Measurements from ENCODE around the gene SOX12.

Gene SOX12

DNA sequence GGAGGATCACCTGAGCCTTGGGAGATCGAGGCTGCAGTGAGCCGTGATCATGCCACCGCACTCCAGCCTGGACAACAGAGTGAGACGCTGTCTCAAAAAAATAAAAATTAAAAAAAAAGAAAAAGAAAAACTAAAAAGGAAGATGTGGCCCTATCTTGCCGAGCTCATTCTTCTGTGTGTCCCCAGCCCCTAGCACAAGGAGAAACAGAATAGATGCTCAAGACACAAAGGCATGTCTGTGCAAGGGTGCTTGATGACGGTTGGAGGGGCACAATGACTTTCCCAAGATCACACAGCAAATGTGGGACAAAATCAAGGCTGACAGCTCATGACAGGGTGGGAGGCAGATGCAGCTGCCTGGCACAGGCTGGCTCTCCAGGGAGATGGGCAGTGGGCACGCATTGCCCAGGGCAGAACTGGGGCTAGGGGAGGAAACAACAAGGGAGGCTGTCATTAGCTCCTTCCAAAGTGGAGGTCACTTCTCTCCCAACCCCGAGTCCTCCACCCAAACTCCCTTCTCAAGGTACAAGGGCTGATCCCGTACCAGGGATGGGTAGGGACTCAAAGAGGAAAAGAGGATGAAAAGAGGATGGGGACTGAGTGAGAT lies 20.8 kb downstream of the SOX12 start:
- H3K4me3 ChIP-seq (ENCODE audit: low read depth, low read length), result peak overlapping the region; percentile 88
- H3K36me3 ChIP-seq, result peaks cover 18% of the 10 kb centered on the region
- TF ChIP-seq, protein P1, sequence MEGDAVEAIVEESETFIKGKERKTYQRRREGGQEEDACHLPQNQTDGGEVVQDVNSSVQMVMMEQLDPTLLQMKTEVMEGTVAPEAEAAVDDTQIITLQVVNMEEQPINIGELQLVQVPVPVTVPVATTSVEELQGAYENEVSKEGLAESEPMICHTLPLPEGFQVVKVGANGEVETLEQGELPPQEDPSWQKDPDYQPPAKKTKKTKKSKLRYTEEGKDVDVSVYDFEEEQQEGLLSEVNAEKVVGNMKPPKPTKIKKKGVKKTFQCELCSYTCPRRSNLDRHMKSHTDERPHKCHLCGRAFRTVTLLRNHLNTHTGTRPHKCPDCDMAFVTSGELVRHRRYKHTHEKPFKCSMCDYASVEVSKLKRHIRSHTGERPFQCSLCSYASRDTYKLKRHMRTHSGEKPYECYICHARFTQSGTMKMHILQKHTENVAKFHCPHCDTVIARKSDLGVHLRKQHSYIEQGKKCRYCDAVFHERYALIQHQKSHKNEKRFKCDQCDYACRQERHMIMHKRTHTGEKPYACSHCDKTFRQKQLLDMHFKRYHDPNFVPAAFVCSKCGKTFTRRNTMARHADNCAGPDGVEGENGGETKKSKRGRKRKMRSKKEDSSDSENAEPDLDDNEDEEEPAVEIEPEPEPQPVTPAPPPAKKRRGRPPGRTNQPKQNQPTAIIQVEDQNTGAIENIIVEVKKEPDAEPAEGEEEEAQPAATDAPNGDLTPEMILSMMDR (IDR thresholded peaks at IDR 0.05; ENCODE audit: low read depth, low read length), result no peak
- peak overlapping the region; percentile 93 for H3K27ac ChIP-seq
- H3K27me3 ChIP-seq (ENCODE audit: insufficient read depth, low read depth, severe bottlenecking), result no peaks in the 10 kb centered on the region
- DNase-seq, result no peak
- no peaks in the 10 kb centered on the region for H3K9me3 ChIP-seq (ENCODE audit: severe bottlenecking)

DNA sequence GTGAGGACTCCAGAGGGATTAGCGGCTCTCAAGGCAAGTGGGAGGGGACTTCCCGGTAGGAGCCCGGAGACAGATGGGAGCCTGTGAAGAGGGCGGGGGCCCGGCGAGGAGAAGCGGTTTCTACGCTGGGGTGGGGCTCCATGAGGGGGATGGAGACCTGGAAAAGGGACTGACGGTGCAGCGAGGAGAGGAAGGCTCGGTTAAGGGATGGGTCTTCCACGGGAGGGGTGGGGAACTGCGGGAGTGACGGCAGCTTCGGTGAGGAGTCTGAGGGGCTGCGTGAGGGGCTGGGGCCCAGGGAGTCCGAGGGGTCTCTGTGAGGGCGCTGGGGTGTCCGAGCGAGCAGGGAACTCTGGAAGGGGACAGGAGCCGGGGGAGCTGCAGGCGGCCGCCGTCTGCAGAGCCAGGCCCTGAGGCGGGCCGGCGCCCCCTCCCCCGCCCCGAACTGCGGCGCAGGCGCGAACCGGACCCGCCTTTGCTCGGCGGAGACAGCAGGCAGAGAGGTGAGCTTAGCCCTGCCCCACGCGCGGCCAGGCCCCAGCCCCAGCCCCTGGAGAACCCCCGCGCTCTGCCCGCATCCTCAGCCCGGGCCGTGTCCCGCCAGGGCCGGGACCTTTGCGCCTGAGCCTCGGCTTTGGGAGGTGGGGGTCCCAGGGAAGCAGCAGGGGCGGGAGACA lies 21.4 kb downstream of the SOX12 start, which contains the start of gene NRSN2:
TSS of gene NRSN2 (plus strand) at position 472 of the 677 bp plus-strand sequence. CDS start 2,533 bp downstream, outside the sequence.
- H3K27me3 ChIP-seq (ENCODE audit: insufficient read depth, low read depth, severe bottlenecking), result no peaks in the 10 kb centered on the region
- H3K27ac ChIP-seq, result peak within 1 kb of the TSS; percentile 93
- peaks cover 18% of the 10 kb centered on the region for H3K36me3 ChIP-seq
- TF ChIP-seq, protein P1 (IDR thresholded peaks at IDR 0.05; ENCODE audit: low read depth, low read length), result no peak
- DNase-seq, result peak; percentile 95
- H3K4me3 ChIP-seq (ENCODE audit: low read depth, low read length), result peak within 1 kb of the TSS; percentile 88
- H3K9me3 ChIP-seq (ENCODE audit: severe bottlenecking), result no peaks in the 10 kb centered on the region

DNA sequence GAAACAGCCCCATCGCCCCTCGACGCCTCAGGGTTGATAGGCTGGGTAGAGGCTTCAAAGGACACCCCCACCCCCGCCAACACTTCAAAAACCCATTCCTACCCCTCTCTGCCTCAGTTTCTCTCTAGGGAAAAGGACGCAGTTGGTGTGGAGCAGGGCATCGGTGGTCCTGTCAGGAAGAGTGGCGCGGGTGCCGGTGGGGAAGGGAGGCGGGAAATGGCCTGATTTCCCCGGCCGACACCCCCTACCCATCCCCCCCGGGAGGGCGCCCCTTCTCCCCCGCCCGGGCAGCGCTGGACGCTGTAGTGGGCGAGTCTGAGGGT lies 21.9 kb downstream of the SOX12 start:
- Histone ChIP-seq H3K27me3 (ENCODE audit: insufficient read depth, low read depth, severe bottlenecking) (no peaks in the 10 kb centered on the region), H3K9me3 (ENCODE audit: severe bottlenecking) (no peaks in the 10 kb centered on the region), H3K27ac (peak overlapping the region; percentile 93), H3K36me3 (peaks cover 23% of the 10 kb centered on the region), H3K4me3 (ENCODE audit: low read depth, low read length) (peak overlapping the region; percentile 88)
- TF ChIP-seq, protein P1 (IDR thresholded peaks at IDR 0.05; ENCODE audit: low read depth, low read length), result no peak
- no peak for DNase-seq

DNA sequence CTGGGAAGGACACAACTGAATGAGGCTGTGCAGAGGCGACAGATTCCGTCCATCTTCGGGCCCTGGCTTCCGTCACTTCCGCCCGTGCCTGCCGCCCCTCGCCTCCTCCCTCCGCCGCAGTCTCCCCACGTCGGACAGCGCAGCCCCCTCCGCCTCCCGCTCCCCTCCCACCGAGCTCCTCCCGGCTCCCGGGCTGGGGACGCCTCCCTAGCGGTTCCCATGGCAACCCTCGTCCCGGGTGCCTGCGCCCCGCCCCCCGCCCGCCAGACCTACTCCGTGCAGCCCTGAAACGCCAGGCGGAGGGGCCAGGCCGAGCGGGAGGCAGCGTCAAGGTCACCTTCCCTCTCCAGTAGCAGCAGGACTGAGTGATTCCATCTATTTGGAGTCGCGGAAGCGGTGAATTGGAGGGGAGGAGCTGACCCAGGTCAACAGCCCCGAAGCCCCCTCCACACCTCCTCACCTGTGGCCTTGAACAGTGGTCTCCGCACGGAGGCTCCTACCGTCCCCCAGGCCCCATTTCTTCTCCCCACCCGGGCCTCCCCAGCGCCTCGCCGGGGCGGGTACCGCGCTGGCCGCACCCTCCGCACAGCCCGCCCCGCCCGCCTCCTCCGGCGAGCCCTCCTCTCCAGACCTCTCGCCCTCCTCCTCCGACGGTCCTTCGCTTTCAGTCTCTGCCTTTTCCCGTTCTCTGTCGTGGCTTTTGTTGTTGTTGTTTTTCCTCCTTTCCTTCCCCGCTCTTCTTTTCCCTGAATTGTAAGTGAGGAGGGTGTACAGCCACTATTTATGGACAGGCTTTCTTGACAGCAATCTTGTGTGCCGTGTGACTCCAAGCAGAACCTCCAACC lies 22.5 kb downstream of the SOX12 start:
- H3K27ac ChIP-seq, result peak overlapping the region; percentile 93
- TF ChIP-seq, protein P1 (IDR thresholded peaks at IDR 0.05; ENCODE audit: low read depth, low read length), result no peak
- H3K9me3 ChIP-seq (ENCODE audit: severe bottlenecking), result no peaks in the 10 kb centered on the region
- peak; percentile 98 for DNase-seq
- no peaks in the 10 kb centered on the region for H3K27me3 ChIP-seq (ENCODE audit: insufficient read depth, low read depth, severe bottlenecking)
- peak overlapping the region; percentile 88 for H3K4me3 ChIP-seq (ENCODE audit: low read depth, low read length)
- peaks cover 23% of the 10 kb centered on the region for H3K36me3 ChIP-seq

DNA sequence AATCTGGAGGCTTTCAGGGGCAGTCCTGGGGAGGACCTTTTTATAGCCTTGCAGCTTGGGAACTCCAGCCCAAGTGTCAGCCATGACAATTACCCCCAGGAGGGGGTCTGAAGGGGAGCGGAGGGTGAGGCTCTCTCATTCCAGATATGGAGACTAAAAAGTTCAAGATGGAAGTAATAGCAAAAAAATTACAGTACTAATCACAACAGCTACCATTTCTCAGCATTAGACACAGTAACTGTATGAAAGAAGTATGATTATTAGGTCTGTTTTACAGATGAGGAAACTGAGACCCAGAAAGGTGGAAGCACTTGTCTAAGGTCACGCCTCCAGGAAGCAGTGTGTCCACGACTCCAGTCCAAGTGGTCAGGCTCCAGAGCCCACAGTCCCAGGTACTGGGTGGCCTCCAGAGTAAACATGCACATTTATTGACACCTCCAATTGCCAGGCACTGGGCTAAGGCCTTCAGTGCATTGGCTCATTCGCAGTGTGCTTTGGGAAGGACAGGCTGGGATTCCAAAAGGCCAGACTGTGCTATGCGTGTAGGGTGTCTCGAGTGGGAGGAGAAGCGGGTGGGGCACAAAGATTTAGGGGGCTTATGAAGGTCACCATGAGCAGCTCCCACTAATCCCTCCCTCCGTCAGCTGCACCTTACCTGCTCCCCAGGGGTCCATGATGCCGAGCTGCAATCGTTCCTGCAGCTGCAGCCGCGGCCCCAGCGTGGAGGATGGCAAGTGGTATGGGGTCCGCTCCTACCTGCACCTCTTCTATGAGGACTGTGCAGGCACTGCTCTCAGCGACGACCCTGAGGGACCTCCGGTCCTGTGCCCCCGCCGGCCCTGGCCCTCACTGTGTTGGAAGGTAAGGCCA lies 23.9 kb downstream of the SOX12 start:
- TF ChIP-seq, protein P1 (IDR thresholded peaks at IDR 0.05; ENCODE audit: low read depth, low read length), result no peak
- H3K9me3 ChIP-seq (ENCODE audit: severe bottlenecking), result no peaks in the 10 kb centered on the region
- H3K4me3 ChIP-seq (ENCODE audit: low read depth, low read length), result no peak overlapping the region
- no peaks in the 10 kb centered on the region for H3K27me3 ChIP-seq (ENCODE audit: insufficient read depth, low read depth, severe bottlenecking)
- no peak for DNase-seq
- peaks cover 23% of the 10 kb centered on the region for H3K36me3 ChIP-seq
- peak overlapping the region; percentile 93 for H3K27ac ChIP-seq

All from WERI-Rb-1 (cell line).